Endothelial cell of umbilical vein (primary cell): ENCODE data around the gene MACROH2A1. TPM values are rescaled to one million over a fixed set of nuclear protein-coding genes. Genes with fewer than 3 reads are reported as not detected.

Experiments used
- BruUV-seq: library from RNA; stranded (reverse); fragments of 400-500 nt; replicated peaks from 2 replicates; lab custom pipeline; 2021; lab: Mats Ljungman, UMichigan
- CTCF ChIA-PET: fragments of 300-600, 350-600 bp; sonication (Branson Sonifier 250); formaldehyde crosslinking; loops from one replicate; lab custom pipeline; 2021; ENCODE audit warnings: antibody characterized with exemption, inconsistent platforms; lab: Charles Lee
- POLR2A ChIA-PET: fragments of 300-600, 350-600 bp; sonication (Branson Sonifier 250); formaldehyde crosslinking; loops from one replicate; lab custom pipeline; 2021; ENCODE audit warnings: antibody characterized with exemption, inconsistent platforms; lab: Charles Lee
- DNase-seq: peaks from one replicate; pipeline ENCODE4 v3.0.0-alpha.2; 2011; ENCODE audit warnings: low read depth, low spot score
- FAIRE-seq: peaks from 2 replicates; lab custom pipeline; 2011; peaks lifted over from hg19 to GRCh38; lab: Jason Lieb, UNC
- H2AFZ ChIP-seq: 2 replicates; pipeline ENCODE4 v1.6.0; 2012; ENCODE audit warnings: low read depth, low read length, control low read depth, inconsistent platforms
- H3K27ac ChIP-seq: 2 replicates; pipeline ENCODE4 v1.5.1; 2011; ENCODE audit warnings: low read depth, mild to moderate bottlenecking, control low read depth, low read length, moderate library complexity; ENCODE audit not compliant: insufficient read depth
- H3K27me3 ChIP-seq, 2 experiments: 2 replicates each; pipeline versions ENCODE4 v1.6.0 to v1.6.1; 2011; ENCODE audit warnings: low read length in 2 of 2, mixed read lengths in 1 of 2; ENCODE audit not compliant: control insufficient read depth in 2 of 2, insufficient read depth in 2 of 2
- H3K36me3 ChIP-seq, 2 experiments: 2 replicates in 1 of 2; 3 replicates in 1 of 2; pipeline ENCODE4 v1.5.1; 2011; ENCODE audit warnings: low read length in 2 of 2, mild to moderate bottlenecking in 1 of 2, moderate library complexity in 1 of 2; ENCODE audit not compliant: control insufficient read depth in 2 of 2, insufficient read depth in 2 of 2; ENCODE audit errors: extremely low read depth in 1 of 2
- H3K4me1 ChIP-seq: 3 replicates; pipeline ENCODE4 v1.5.1; 2011; ENCODE audit warnings: mild to moderate bottlenecking, low read length; ENCODE audit not compliant: control insufficient read depth, insufficient read depth; ENCODE audit errors: extremely low read depth
- H3K4me2 ChIP-seq: 2 replicates; pipeline ENCODE4 v1.6.1; 2011; ENCODE audit warnings: low read length, control low read depth, mixed read lengths; ENCODE audit not compliant: insufficient read depth
- H3K4me3 ChIP-seq, 3 experiments: fragments of 200-600 bp in 1 of 3; sonication (generic), shearing (Covaris generic) in 1 of 3; replicated peaks in 1 of 3; 2 replicates each; pipeline ENCODE4 v1.5.1; 2011 to 2016; ENCODE audit warnings: control low read depth in 3 of 3, low read length in 3 of 3, mild to moderate bottlenecking in 2 of 3, inconsistent platforms in 1 of 3, low read depth in 1 of 3, moderate library complexity in 1 of 3; ENCODE audit not compliant: insufficient read depth in 1 of 3
- H3K79me2 ChIP-seq: 2 replicates; pipeline ENCODE4 v1.6.0; 2012; ENCODE audit warnings: low read length, inconsistent platforms; ENCODE audit not compliant: control insufficient read depth, insufficient read depth
- H3K9ac ChIP-seq: replicated peaks from 2 replicates; pipeline ENCODE3; 2011; ENCODE audit warnings: low read length, control low read depth; ENCODE audit not compliant: insufficient read depth; ENCODE audit errors: extremely low read depth
- H3K9me1 ChIP-seq: replicated peaks from 3 replicates; pipeline ENCODE4 v1.6.0; 2011; ENCODE audit warnings: mild to moderate bottlenecking, low read length; ENCODE audit not compliant: control insufficient read depth, insufficient read depth; ENCODE audit errors: extremely low read depth
- H3K9me3 ChIP-seq: replicated peaks from 2 replicates; pipeline ENCODE4 v1.5.1; 2012; ENCODE audit warnings: low read length, inconsistent platforms; ENCODE audit not compliant: control insufficient read depth, insufficient read depth
- H4K20me1 ChIP-seq: replicated peaks from 2 replicates; pipeline ENCODE3; 2011; ENCODE audit warnings: mild to moderate bottlenecking, low read length; ENCODE audit not compliant: control insufficient read depth, insufficient read depth; ENCODE audit errors: extremely low read depth
- CTCF ChIP-seq, 2 donors: IDR thresholded peaks; 1 replicate in 1 of 2; 2 replicates in 1 of 2; pipeline ENCODE4 v1.5.1; 2011; ENCODE audit warnings: low read length in 2 of 2, mild to moderate bottlenecking in 2 of 2, moderate library complexity in 2 of 2, control low read depth in 1 of 2, inconsistent platforms in 1 of 2, low read depth in 1 of 2; ENCODE audit not compliant: insufficient read depth in 1 of 2; ENCODE audit errors: extremely low read depth in 1 of 2
- FOS ChIP-seq: IDR thresholded peaks from 2 replicates; pipeline ENCODE4 v1.6.1; 2011; ENCODE audit warnings: mild to moderate bottlenecking, low read length, moderate library complexity, borderline replicate concordance; ENCODE audit not compliant: insufficient read depth
- GATA2 ChIP-seq: IDR thresholded peaks from 2 replicates; pipeline ENCODE4 v1.7.0; 2011; ENCODE audit warnings: low read depth, mild to moderate bottlenecking, moderate library complexity, mixed read lengths, low read length; ENCODE audit not compliant: insufficient read length, insufficient read depth
- JUN ChIP-seq: IDR thresholded peaks from 2 replicates; pipeline ENCODE4 v1.6.1; 2011; ENCODE audit warnings: borderline replicate concordance, low read depth; ENCODE audit not compliant: insufficient read length, insufficient read depth
- MAX ChIP-seq: IDR thresholded peaks from 2 replicates; pipeline ENCODE4 v1.6.1; 2011; ENCODE audit not compliant: insufficient read depth, insufficient read length
- MYC ChIP-seq: IDR thresholded peaks from one replicate; pipeline ENCODE4 v1.6.1; 2011; ENCODE audit warnings: mild to moderate bottlenecking, low read depth, low read length
- POLR2A ChIP-seq: IDR thresholded peaks from 2 replicates; pipeline ENCODE4 v1.6.1; 2012; ENCODE audit warnings: low read depth, mild to moderate bottlenecking, control low read depth, low read length
- POLR2AphosphoS5 ChIP-seq: IDR thresholded peaks from 2 replicates; pipeline ENCODE4 v1.6.1; 2012; ENCODE audit warnings: low read depth, mild to moderate bottlenecking, control low read depth, low read length, moderate library complexity; ENCODE audit not compliant: insufficient read depth
- dilution Hi-C: fragments of 300-500 bp; cut with MboI; formaldehyde crosslinking; loops from one replicate; pipeline ENCODE4 v1.15.0; 2019; ENCODE audit warnings: low sequenced_read_pairs; ENCODE audit not compliant: extremely low pct_ligation_motif_present
- intact Hi-C: fragments of 100-400 bp; cut with micrococcal nuclease; formaldehyde crosslinking; loops from one replicate; pipeline ENCODE4 v1.10.0; 2022
- polyA plus RNA-seq, 4 experiments: library from polyadenylated mRNA; depleted of rRNA in 3 of 4; stranded (reverse) in 3 of 4; unstranded in 1 of 4; fragments of >200 nt; gene quantifications; 2 replicates each; pipeline versions ENCODE4 v1.2.1 to v1.2.3, GENCODE V29; 2011 to 2012; ENCODE audit warnings: missing spikeins in 1 of 4
- total RNA-seq: library from RNA; stranded (reverse); gene quantifications from 2 replicates; pipeline ENCODE4 v1.2.3, GENCODE V29; 2021

Gene MACROH2A1
- total and polyA plus RNA-seq, 2 donors (not counting 3 experiments of a cell fraction or from before 2014, with no cell fraction given) = 89.3 to 147 TPM

GRCh38 chr5:135386096-135386495 lies 12.9 kb downstream of the MACROH2A1 start:
- ChIA-PET POLR2A (no interaction called here), CTCF (interaction anchor here (1.2 to 1.7 kb wide), 4 partner anchors 8 to 40 kb away, joined by 3 to 6 read pairs (median 4); no protein-coding TSS in a partner anchor)
- intact Hi-C loops = loop anchor here (1.0 kb wide), 1 partner anchor 9 kb away; no protein-coding TSS in a partner anchor
- Histone ChIP-seq H3K36me3 (peaks cover 15 to 21% of the 10 kb centered on the region in 2 experiments), H3K27ac (peak overlapping the region; percentile 72), H3K4me3 (no peak overlapping the region), H3K79me2 (peaks cover 51% of the 10 kb centered on the region), H3K4me2 (no peak overlapping the region), H3K9ac (no peak overlapping the region), H3K4me1 (peaks cover 21% of the 10 kb centered on the region), H2AFZ (no peak overlapping the region), H3K9me3 (no peaks in the 10 kb centered on the region), H4K20me1 (peaks cover 6% of the 10 kb centered on the region), H3K27me3 (no peaks in the 10 kb centered on the region), H3K9me1 (no peaks in the 10 kb centered on the region)
- TF ChIP-seq POLR2AphosphoS5 = peak; percentile 68
- TF ChIP-seq MYC = peak; percentile 72
- TF ChIP-seq FOS = peak; percentile 95
- TF ChIP-seq POLR2A = no peak
- TF ChIP-seq CTCF (IDR thresholded peaks at IDR 0.05; ENCODE audit: extremely low read depth in 1 of 2, insufficient read depth in 1 of 2, low read depth in 1 of 2, low read length in 2 of 2) = no peak
- TF ChIP-seq MAX = no peak
- TF ChIP-seq GATA2 = peak; percentile 63
- peak; percentile 47 for TF ChIP-seq JUN
- dilution Hi-C loops = no loop called here
- no TSS peak for BruUV-seq
- FAIRE-seq (peak; percentile 89), DNase-seq (peak; percentile 67)
